CD14-positive monocyte (primary cell): ENCODE data around the gene FAM13A. TPM values are rescaled to one million over a fixed set of nuclear protein-coding genes. Genes with fewer than 3 reads are reported as not detected.
A peak's percentile ranks its signal among the peaks of the same experiment; 100 is the strongest.

Experiments used
- DNase-seq, 3 donors: peaks; one replicate each; pipeline ENCODE4 v3.0.0-alpha.2; 2011 to 2022
- H2AFZ ChIP-seq: 2 replicates; pipeline ENCODE4 v1.6.0; 2012; ENCODE audit warnings: mild to moderate bottlenecking, low read depth, low read length, inconsistent platforms; ENCODE audit not compliant: insufficient read depth, poor library complexity, severe bottlenecking
- H3K27ac ChIP-seq, 2 donors: 1 replicate in 1 of 2; 2 replicates in 1 of 2; pipeline ENCODE4 v1.5.1; 2012 to 2013; ENCODE audit warnings: low read length in 2 of 2, control low read depth in 1 of 2, inconsistent platforms in 1 of 2, low read depth in 1 of 2, mild to moderate bottlenecking in 1 of 2
- H3K27me3 ChIP-seq, 2 donors: one replicate each; pipeline versions ENCODE4 v1.6.0 to v1.6.1; 2011 to 2013; ENCODE audit warnings: low read length in 2 of 2; ENCODE audit not compliant: control insufficient read depth in 2 of 2, insufficient read depth in 2 of 2
- H3K36me3 ChIP-seq, 2 donors: replicated peaks in 1 of 2; 1 replicate in 1 of 2; 2 replicates in 1 of 2; pipeline versions ENCODE4 v1.5.1 to v1.6.1; 2012 to 2013; ENCODE audit warnings: low read length in 2 of 2, control low read depth in 1 of 2, inconsistent platforms in 1 of 2, mild to moderate bottlenecking in 1 of 2; ENCODE audit not compliant: insufficient read depth in 2 of 2, control insufficient read depth in 1 of 2
- H3K4me1 ChIP-seq, 2 donors: 1 replicate in 1 of 2; 2 replicates in 1 of 2; pipeline versions ENCODE4 v1.5.1 to v1.6.1; 2012 to 2013; ENCODE audit warnings: low read length in 2 of 2, control low read depth in 1 of 2, inconsistent platforms in 1 of 2, mild to moderate bottlenecking in 1 of 2, moderate library complexity in 1 of 2; ENCODE audit not compliant: insufficient read depth in 2 of 2, control insufficient read depth in 1 of 2
- H3K4me2 ChIP-seq: replicated peaks from 2 replicates; pipeline ENCODE3; 2012; ENCODE audit warnings: low read length, moderate library complexity, mild to moderate bottlenecking; ENCODE audit not compliant: poor library complexity, severe bottlenecking; ENCODE audit errors: extremely low read depth
- H3K4me3 ChIP-seq, 3 experiments: fragments of 200-600 bp in 1 of 3; sonication (generic) in 1 of 3; replicated peaks in 1 of 3; 1 replicate in 2 of 3; 2 replicates in 1 of 3; pipeline ENCODE4 v1.5.1; 2011 to 2013; ENCODE audit warnings: low read length in 3 of 3, mild to moderate bottlenecking in 3 of 3, control low read depth in 2 of 3, low read depth in 2 of 3, inconsistent platforms in 1 of 3, moderate library complexity in 1 of 3
- H3K79me2 ChIP-seq: 2 replicates; pipeline ENCODE4 v1.6.0; 2012; ENCODE audit warnings: mild to moderate bottlenecking, control low read depth, inconsistent platforms, low read length, moderate library complexity; ENCODE audit not compliant: insufficient read depth
- H3K9ac ChIP-seq: 2 replicates; pipeline ENCODE4 v1.6.0; 2017; ENCODE audit warnings: low read length, mild to moderate bottlenecking; ENCODE audit not compliant: insufficient read depth, poor library complexity, severe bottlenecking
- H3K9me3 ChIP-seq, 2 donors: replicated peaks in 1 of 2; 1 replicate in 1 of 2; 2 replicates in 1 of 2; pipeline versions ENCODE4 v1.5.1 to v1.6.1; 2012 to 2013; ENCODE audit warnings: low read length in 2 of 2, control low read depth in 1 of 2; ENCODE audit not compliant: control insufficient read depth in 1 of 2, insufficient read depth in 1 of 2
- H4K20me1 ChIP-seq: 2 replicates; pipeline ENCODE4 v1.6.0; 2012; ENCODE audit warnings: mild to moderate bottlenecking, low read length, control low read depth, moderate library complexity; ENCODE audit not compliant: insufficient read depth
- H3K27ac Mint-ChIP-seq, 7 donors: one replicate each; pipeline ENCODE4 v1.8.0; 2020; ENCODE audit warnings: mild to moderate bottlenecking in 7 of 7, mixed read lengths in 7 of 7, moderate library complexity in 6 of 7, inconsistent platforms in 2 of 7
- H3K27me3 Mint-ChIP-seq, 3 donors: one replicate each; pipeline ENCODE4 v1.8.0; 2021 to 2022; ENCODE audit warnings: low read depth in 3 of 3, mild to moderate bottlenecking in 3 of 3, mixed read lengths in 3 of 3, moderate library complexity in 3 of 3, inconsistent platforms in 1 of 3
- H3K36me3 Mint-ChIP-seq, 2 donors: one replicate each; pipeline ENCODE4 v1.8.0; 2020; ENCODE audit warnings: mixed read lengths in 2 of 2, inconsistent platforms in 1 of 2, mild to moderate bottlenecking in 1 of 2
- H3K4me1 Mint-ChIP-seq: one replicate; pipeline ENCODE4 v1.8.0; 2020; ENCODE audit warnings: mild to moderate bottlenecking, mixed read lengths
- H3K4me3 Mint-ChIP-seq, 2 donors: one replicate each; pipeline ENCODE4 v1.8.0; 2020; ENCODE audit warnings: mild to moderate bottlenecking in 2 of 2, mixed read lengths in 2 of 2, moderate library complexity in 1 of 2
- H3K9me3 Mint-ChIP-seq, 7 donors: one replicate each; pipeline ENCODE4 v1.8.0; 2020 to 2022; ENCODE audit warnings: mixed read lengths in 7 of 7, mild to moderate bottlenecking in 6 of 7, moderate library complexity in 6 of 7, inconsistent platforms in 2 of 7
- WGBS: methylation state at CpG from one replicate; pipeline ENCODE4 v1.1.5; 2013; ENCODE audit warnings: missing lambda C conversion rate; ENCODE audit not compliant: insufficient coverage; 5-methylcytosine and 5-hydroxymethylcytosine counted together
- intact Hi-C, 2 donors: fragments of 100-400 bp; cut with micrococcal nuclease; formaldehyde crosslinking; loops; one replicate each; pipeline versions ENCODE4 v1.15.0 to v1.15.1; 2023
- polyA plus RNA-seq, 3 donors: library from polyadenylated mRNA; depleted of rRNA in 1 of 3; unstranded in 2 of 3; stranded (reverse) in 1 of 3; fragments of 300-500 nt in 2 of 3; fragments of >200 nt in 1 of 3; fragmentation: Illumina TruSeq in 2 of 3; gene quantifications; 1 replicate in 2 of 3; 2 replicates in 1 of 3; pipeline ENCODE4 v1.2.3, GENCODE V29; 2012 to 2021
- TF ChIP-seq, protein P1 (sequence below): fragments of 200-600 bp; IDR thresholded peaks from one replicate; pipeline ENCODE4 v1.8.0; 2022; ENCODE audit warnings: antibody characterized with exemption, mild to moderate bottlenecking

FAM13A gene
- polyA plus RNA-seq, 3 donors, result 5.3 to 20.0 (median 6.5) TPM

DNA sequence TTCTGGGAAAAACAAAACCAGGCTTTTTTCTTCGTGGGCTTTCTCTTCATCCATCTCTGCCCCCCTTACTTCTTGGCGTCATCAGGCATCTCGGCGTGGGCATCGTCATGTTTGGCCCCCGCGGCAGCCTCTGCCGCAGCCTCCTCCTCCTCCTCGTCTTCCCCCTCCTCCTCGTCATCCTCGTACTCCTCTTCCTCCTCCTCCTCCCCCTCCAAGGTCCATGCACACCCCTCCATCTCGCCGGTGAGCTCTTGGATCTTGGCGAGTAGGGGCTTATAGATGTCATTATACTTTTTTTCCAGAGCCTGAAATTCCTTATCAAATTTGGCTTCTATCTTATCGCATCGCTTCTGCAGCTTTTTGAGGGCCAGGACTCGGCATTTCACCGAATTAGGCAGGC is 359.8 kb downstream of the FAM13A start:
- H2AFZ ChIP-seq, result peak overlapping the region; percentile 71

DNA sequence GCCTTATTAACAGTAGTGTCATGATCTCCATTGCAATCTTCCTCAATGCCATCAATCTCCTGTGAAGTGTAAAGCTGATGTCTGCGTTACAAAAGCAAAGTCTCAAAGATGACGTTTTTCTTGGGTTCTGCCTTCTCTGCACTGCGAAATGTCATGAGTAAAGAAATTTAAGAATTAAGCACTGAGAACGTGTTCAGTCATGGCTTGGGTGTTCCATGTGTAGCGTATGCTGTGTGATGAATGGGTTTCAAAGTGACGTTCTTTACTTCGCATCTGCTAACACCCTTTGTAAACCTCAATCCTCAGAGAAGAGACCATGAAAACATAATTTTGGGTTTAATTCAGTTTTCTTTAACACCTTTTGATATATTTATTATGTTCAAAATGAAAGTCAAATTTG is 360.4 kb downstream of the FAM13A start:
- H4K20me1 ChIP-seq, result peaks cover 9% of the 10 kb centered on the region
- no peaks in the 10 kb centered on the region for H3K27me3 ChIP-seq
- H3K36me3 ChIP-seq, result peaks cover 36 to 78% of the 10 kb centered on the region in 2 donors
- Mint-ChIP-seq H3K9me3 (peaks cover 0 to 4% (median 0%) of the 10 kb centered on the region in 7 donors), H3K27me3 (no peaks in the 10 kb centered on the region), H3K36me3 (peaks cover 46 to 58% of the 10 kb centered on the region in 2 donors), H3K4me1 (peaks cover 10% of the 10 kb centered on the region), H3K27ac (no peak overlapping the region), H3K4me3 (peak overlapping the region; percentile 81 to 88)
- intact Hi-C loops, result no loop called here
- TF ChIP-seq, protein P1, sequence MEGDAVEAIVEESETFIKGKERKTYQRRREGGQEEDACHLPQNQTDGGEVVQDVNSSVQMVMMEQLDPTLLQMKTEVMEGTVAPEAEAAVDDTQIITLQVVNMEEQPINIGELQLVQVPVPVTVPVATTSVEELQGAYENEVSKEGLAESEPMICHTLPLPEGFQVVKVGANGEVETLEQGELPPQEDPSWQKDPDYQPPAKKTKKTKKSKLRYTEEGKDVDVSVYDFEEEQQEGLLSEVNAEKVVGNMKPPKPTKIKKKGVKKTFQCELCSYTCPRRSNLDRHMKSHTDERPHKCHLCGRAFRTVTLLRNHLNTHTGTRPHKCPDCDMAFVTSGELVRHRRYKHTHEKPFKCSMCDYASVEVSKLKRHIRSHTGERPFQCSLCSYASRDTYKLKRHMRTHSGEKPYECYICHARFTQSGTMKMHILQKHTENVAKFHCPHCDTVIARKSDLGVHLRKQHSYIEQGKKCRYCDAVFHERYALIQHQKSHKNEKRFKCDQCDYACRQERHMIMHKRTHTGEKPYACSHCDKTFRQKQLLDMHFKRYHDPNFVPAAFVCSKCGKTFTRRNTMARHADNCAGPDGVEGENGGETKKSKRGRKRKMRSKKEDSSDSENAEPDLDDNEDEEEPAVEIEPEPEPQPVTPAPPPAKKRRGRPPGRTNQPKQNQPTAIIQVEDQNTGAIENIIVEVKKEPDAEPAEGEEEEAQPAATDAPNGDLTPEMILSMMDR, result no peak
- no peak for DNase-seq
- H3K79me2 ChIP-seq, result no peaks in the 10 kb centered on the region
- H3K4me2 ChIP-seq, result peak overlapping the region; percentile 68
- H3K9me3 ChIP-seq, result no peaks in the 10 kb centered on the region
- 84% methylated on average over 3 of the region's 7 CpGs for WGBS
- H3K9ac ChIP-seq, result no peak overlapping the region
- no peak overlapping the region for H3K27ac ChIP-seq
- no peak overlapping the region for H2AFZ ChIP-seq
- H3K4me3 ChIP-seq, result no peak overlapping the region
- peaks cover 5% of the 10 kb centered on the region in 2 donors for H3K4me1 ChIP-seq

More for the DNA sequence above, 359.8 kb downstream of the FAM13A start:
- Histone ChIP-seq H3K4me2 (peak overlapping the region; percentile 68), H4K20me1 (peaks cover 7% of the 10 kb centered on the region), H3K36me3 (peaks cover 35 to 78% of the 10 kb centered on the region in 2 donors), H3K79me2 (no peaks in the 10 kb centered on the region), H3K4me3 (peak overlapping the region; percentile 57 to 72 (median 71)), H3K27me3 (no peaks in the 10 kb centered on the region), H3K9ac (peak overlapping the region; percentile 55), H3K27ac (peak overlapping the region in 1 of 2 donors; percentile 54), H3K4me1 (peaks cover 5% of the 10 kb centered on the region in 2 donors), H3K9me3 (no peaks in the 10 kb centered on the region)
- peaks cover 47 to 60% of the 10 kb centered on the region in 2 donors for H3K36me3 Mint-ChIP-seq
- peak overlapping the region; percentile 81 to 88 for H3K4me3 Mint-ChIP-seq
- H3K9me3 Mint-ChIP-seq, result peaks cover 0 to 4% (median 0%) of the 10 kb centered on the region in 7 donors
- peak in 1 of 3 donors; percentile 11 for DNase-seq
- intact Hi-C loops, result no loop called here
- TF ChIP-seq, protein P1, result no peak
- WGBS, result 67% methylated on average over 18 of the region's 18 CpGs
- peak overlapping the region in 6 of 7 donors; percentile 63 to 85 (median 75) for H3K27ac Mint-ChIP-seq
- H3K4me1 Mint-ChIP-seq, result peaks cover 10% of the 10 kb centered on the region
- no peaks in the 10 kb centered on the region for H3K27me3 Mint-ChIP-seq
